Measurements from ENCODE around the gene GIMD1. TPM values are rescaled to one million over a fixed set of nuclear protein-coding genes. Genes with fewer than 3 reads are reported as not detected.
"Not testable (repeated sequence)": the region's sequence is repeated elsewhere in the genome, so short reads cannot be mapped to it uniquely, and the experiment has no call there.

Gene GIMD1
- total and polyA plus RNA-seq, 2 donors (not counting 3 experiments of a cell fraction or from before 2014, with no cell fraction given) = not detected

GRCh38 chr4:106409901-106410889 lies 41.6 kb upstream of the GIMD1 start:
- Histone ChIP-seq H3K79me2 (ENCODE audit: control insufficient read depth, insufficient read depth, low read length) (no peaks in the 10 kb centered on the region), H3K4me1 (ENCODE audit: control insufficient read depth, extremely low read depth, insufficient read depth, low read length) (no peaks in the 10 kb centered on the region), H3K9ac (replicated peaks; ENCODE audit: extremely low read depth, insufficient read depth, low read length) (no peak overlapping the region), H3K9me1 (replicated peaks; ENCODE audit: control insufficient read depth, extremely low read depth, insufficient read depth, low read length) (no peaks in the 10 kb centered on the region), H3K9me3 (replicated peaks; ENCODE audit: control insufficient read depth, insufficient read depth, low read length) (no peaks in the 10 kb centered on the region), H3K27me3 (ENCODE audit: control insufficient read depth in 2 of 2, insufficient read depth in 2 of 2, low read length in 2 of 2) (no peaks in the 10 kb centered on the region), H4K20me1 (replicated peaks; ENCODE audit: control insufficient read depth, extremely low read depth, insufficient read depth, low read length) (no peaks in the 10 kb centered on the region), H2AFZ (ENCODE audit: low read depth, low read length) (peak overlapping the region; percentile 51), H3K4me3 (replicated peaks in 1 of 3; ENCODE audit: insufficient read depth in 1 of 3, low read depth in 1 of 3, low read length in 3 of 3) (no peak overlapping the region), H3K4me2 (ENCODE audit: insufficient read depth, low read length) (no peak overlapping the region), H3K27ac (ENCODE audit: insufficient read depth, low read depth, low read length) (no peak overlapping the region), H3K36me3 (ENCODE audit: control insufficient read depth in 2 of 2, extremely low read depth in 1 of 2, insufficient read depth in 2 of 2, low read length in 2 of 2) (no peaks in the 10 kb centered on the region)
- BruUV-seq (replicated peaks) = no TSS peak
- ChIA-PET CTCF (interaction anchor here (1.4 kb wide), 2 partner anchors 39 to 80 kb away, joined by 3 read pairs; no protein-coding TSS in a partner anchor), POLR2A (no interaction called here)
- no peak for TF ChIP-seq EZH2 (IDR thresholded peaks at IDR 0.05; ENCODE audit: borderline replicate concordance, low read depth, low read length, severe bottlenecking)
- TF ChIP-seq MYC (IDR thresholded peaks at IDR 0.05; ENCODE audit: low read depth, low read length) = no peak
- no peak for TF ChIP-seq POLR2AphosphoS5 (IDR thresholded peaks at IDR 0.05; ENCODE audit: insufficient read depth, low read depth, low read length)
- no peak for TF ChIP-seq POLR2A (IDR thresholded peaks at IDR 0.05; ENCODE audit: low read depth, low read length)
- no peak for TF ChIP-seq FOS (IDR thresholded peaks at IDR 0.05; ENCODE audit: borderline replicate concordance, insufficient read depth, low read length)
- TF ChIP-seq GATA2 (IDR thresholded peaks at IDR 0.05; ENCODE audit: insufficient read depth, insufficient read length, low read depth, low read length) = no peak
- TF ChIP-seq MAX (IDR thresholded peaks at IDR 0.05; ENCODE audit: insufficient read depth, insufficient read length) = no peak
- TF ChIP-seq CTCF (IDR thresholded peaks at IDR 0.05; ENCODE audit: extremely low read depth in 1 of 2, insufficient read depth in 1 of 2, low read depth in 1 of 2, low read length in 2 of 2) = no peak
- TF ChIP-seq JUN (IDR thresholded peaks at IDR 0.05; ENCODE audit: borderline replicate concordance, insufficient read depth, insufficient read length, low read depth) = no peak
- DNase-seq (ENCODE audit: low read depth, low spot score) (no peak), FAIRE-seq (no peak)
- intact Hi-C loops (cut with micrococcal nuclease) = no loop called here
- dilution Hi-C loops (cut with MboI; ENCODE audit: extremely low pct_ligation_motif_present, low sequenced_read_pairs) = no loop called here

DNA sequence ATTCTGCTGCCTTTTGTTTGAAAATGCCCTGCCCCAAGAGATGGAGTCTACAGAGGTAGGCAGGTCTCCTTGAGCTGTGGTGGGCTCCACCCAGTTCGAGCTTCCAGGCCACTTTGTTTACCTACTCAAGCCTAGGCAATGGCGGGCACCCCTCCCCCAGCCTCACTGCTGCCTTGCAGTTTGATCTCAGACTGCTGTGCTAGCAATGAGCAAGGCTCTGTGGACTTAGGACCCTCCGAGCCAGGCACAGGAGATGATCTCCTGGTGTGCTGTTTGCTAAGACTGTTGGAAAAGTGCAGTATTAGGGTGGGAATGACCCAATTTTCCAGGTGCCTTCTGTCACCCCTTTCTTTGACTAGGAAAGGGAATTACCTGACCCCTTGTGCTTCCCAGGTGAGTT lies 39.4 kb upstream of the GIMD1 start:
- BruUV-seq (replicated peaks); DNase-seq (ENCODE audit: low read depth, low spot score); H3K9me1 ChIP-seq (replicated peaks; ENCODE audit: control insufficient read depth, extremely low read depth, insufficient read depth, low read length); H4K20me1 ChIP-seq (replicated peaks; ENCODE audit: control insufficient read depth, extremely low read depth, insufficient read depth, low read length); H3K27me3 ChIP-seq (ENCODE audit: control insufficient read depth in 2 of 2, insufficient read depth in 2 of 2, low read length in 2 of 2); H3K4me2 ChIP-seq (ENCODE audit: insufficient read depth, low read length); H3K9ac ChIP-seq (replicated peaks; ENCODE audit: extremely low read depth, insufficient read depth, low read length); FAIRE-seq; intact Hi-C loops (cut with micrococcal nuclease); CTCF ChIA-PET; H3K27ac ChIP-seq (ENCODE audit: insufficient read depth, low read depth, low read length); H3K4me3 ChIP-seq (replicated peaks in 1 of 3; ENCODE audit: insufficient read depth in 1 of 3, low read depth in 1 of 3, low read length in 3 of 3); H3K9me3 ChIP-seq (replicated peaks; ENCODE audit: control insufficient read depth, insufficient read depth, low read length); POLR2A ChIA-PET; dilution Hi-C loops (cut with MboI; ENCODE audit: extremely low pct_ligation_motif_present, low sequenced_read_pairs); H3K79me2 ChIP-seq (ENCODE audit: control insufficient read depth, insufficient read depth, low read length); H3K36me3 ChIP-seq (ENCODE audit: control insufficient read depth in 2 of 2, extremely low read depth in 1 of 2, insufficient read depth in 2 of 2, low read length in 2 of 2); H3K4me1 ChIP-seq (ENCODE audit: control insufficient read depth, extremely low read depth, insufficient read depth, low read length); H2AFZ ChIP-seq (ENCODE audit: low read depth, low read length): not testable (repeated sequence)
